ENCODE data around the gene MCCD1. TPM values are rescaled to one million over a fixed set of nuclear protein-coding genes. Genes with fewer than 3 reads are reported as not detected.
A peak's percentile ranks its signal among the peaks of the same experiment; 100 is the strongest.

The MCCD1 gene
- total and polyA plus RNA-seq, 2 of the 13 experiments (the other 11 are each of a cell fraction or from before 2014, with no cell fraction given): 0.15 TPM; not detected in 1

DNA sequence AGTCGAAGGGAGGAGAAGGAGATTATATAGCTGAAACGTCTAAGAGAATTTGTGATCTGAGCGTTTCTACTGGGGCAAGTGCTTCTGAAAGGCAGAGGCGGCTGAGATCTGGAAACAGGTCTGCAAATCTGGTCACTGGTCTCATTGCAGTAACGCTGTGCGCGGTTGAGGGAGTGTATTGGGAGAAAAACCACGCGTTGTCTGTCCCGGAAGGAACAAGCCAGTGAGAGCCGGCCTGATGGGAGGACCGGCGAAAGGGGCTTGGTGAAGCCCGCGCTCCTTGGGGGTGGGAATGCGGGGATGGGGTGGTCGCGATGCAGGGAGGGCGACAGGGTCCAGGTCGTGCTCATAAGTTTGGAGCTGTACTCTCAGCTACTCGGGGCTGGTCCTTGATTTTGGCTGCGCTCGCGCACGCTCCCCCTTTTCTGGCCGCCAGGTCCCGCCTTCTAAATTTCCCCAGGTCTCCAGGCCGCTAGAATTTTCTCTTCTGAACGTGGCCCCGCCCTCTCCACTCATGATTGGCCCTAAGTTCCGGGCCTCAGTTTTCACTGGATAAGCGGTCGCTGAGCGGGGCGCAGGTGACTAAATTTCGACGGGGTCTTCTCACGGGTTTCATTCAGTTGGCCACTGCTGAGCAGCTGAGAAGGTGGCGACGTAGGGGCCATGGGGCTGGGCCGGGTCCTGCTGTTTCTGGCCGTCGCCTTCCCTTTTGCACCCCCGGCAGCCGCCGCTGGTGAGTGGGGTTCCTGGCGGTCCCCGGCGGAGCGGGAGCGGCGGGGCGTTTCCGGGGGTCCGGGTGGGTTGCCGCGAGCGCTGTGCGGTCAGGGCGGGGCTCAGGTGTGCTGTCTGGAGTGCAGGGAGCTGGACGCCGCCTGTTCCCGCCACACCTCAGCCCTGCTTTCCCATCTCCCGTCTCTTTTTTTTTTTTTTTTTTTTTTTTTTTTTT, 31.0 kb upstream of the MCCD1 start, which contains the start of gene MICB (continued):
- TF ChIP-seq ZNF543 (CRISPR knock-in tag; IDR thresholded peaks at IDR 0.05) (no peak), MATR3 (CRISPR knock-in tag; IDR thresholded peaks at IDR 0.05) (no peak), NR2F1 (CRISPR knock-in tag; IDR thresholded peaks at IDR 0.05) (no peak), ZNF354B (CRISPR knock-in tag; IDR thresholded peaks at IDR 0.05) (no peak), SMARCE1 (IDR thresholded peaks at IDR 0.05; ENCODE audit: borderline replicate concordance) (no peak), CREM (IDR thresholded peaks at IDR 0.05) (no peak), CREM (CRISPR knock-in tag; IDR thresholded peaks at IDR 0.05) (no peak), BRD4 (CRISPR knock-in tag; IDR thresholded peaks at IDR 0.05) (no peak), CHCHD3 (CRISPR knock-in tag; IDR thresholded peaks at IDR 0.05) (no peak), HNRNPUL1 (IDR thresholded peaks at IDR 0.05; ENCODE audit: low read depth, low read length) (no peak), ZNF562 (CRISPR knock-in tag; IDR thresholded peaks at IDR 0.05; ENCODE audit: borderline replicate concordance) (no peak), EHMT2 (IDR thresholded peaks at IDR 0.05; ENCODE audit: borderline replicate concordance, low read depth, low read length) (no peak), MYC (CRISPR knock-in tag; IDR thresholded peaks at IDR 0.05; ENCODE audit: borderline replicate concordance) (peak; percentile 50; the same call in 1 of the 2 replicates), TSC22D2 (CRISPR knock-in tag; IDR thresholded peaks at IDR 0.05; ENCODE audit: borderline replicate concordance) (0 out of 2 replicates have a peak, but pooled peaks have one; percentile 41), ZNF577 (CRISPR knock-in tag; IDR thresholded peaks at IDR 0.05; ENCODE audit: borderline replicate concordance, low read depth) (no peak), DR1 (CRISPR knock-in tag; IDR thresholded peaks at IDR 0.05) (peak; percentile 76; the same call in 1 of the 2 replicates), ZNF572 (CRISPR knock-in tag; IDR thresholded peaks at IDR 0.05) (0 out of 2 replicates have a peak, but pooled peaks have one; percentile 35)
- TF ChIP-seq, protein P1, sequence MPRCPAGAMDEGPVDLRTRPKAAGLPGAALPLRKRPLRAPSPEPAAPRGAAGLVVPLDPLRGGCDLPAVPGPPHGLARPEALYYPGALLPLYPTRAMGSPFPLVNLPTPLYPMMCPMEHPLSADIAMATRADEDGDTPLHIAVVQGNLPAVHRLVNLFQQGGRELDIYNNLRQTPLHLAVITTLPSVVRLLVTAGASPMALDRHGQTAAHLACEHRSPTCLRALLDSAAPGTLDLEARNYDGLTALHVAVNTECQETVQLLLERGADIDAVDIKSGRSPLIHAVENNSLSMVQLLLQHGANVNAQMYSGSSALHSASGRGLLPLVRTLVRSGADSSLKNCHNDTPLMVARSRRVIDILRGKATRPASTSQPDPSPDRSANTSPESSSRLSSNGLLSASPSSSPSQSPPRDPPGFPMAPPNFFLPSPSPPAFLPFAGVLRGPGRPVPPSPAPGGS (CRISPR knock-in tag; IDR thresholded peaks at IDR 0.05): no peak
- TF ChIP-seq, protein P2, sequence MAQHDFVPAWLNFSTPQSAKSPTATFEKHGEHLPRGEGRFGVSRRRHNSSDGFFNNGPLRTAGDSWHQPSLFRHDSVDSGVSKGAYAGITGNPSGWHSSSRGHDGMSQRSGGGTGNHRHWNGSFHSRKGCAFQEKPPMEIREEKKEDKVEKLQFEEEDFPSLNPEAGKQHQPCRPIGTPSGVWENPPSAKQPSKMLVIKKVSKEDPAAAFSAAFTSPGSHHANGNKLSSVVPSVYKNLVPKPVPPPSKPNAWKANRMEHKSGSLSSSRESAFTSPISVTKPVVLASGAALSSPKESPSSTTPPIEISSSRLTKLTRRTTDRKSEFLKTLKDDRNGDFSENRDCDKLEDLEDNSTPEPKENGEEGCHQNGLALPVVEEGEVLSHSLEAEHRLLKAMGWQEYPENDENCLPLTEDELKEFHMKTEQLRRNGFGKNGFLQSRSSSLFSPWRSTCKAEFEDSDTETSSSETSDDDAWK (CRISPR knock-in tag; IDR thresholded peaks at IDR 0.05): no peak
- TF ChIP-seq, protein P3, sequence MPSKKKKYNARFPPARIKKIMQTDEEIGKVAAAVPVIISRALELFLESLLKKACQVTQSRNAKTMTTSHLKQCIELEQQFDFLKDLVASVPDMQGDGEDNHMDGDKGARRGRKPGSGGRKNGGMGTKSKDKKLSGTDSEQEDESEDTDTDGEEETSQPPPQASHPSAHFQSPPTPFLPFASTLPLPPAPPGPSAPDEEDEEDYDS (CRISPR knock-in tag; IDR thresholded peaks at IDR 0.05): peak; percentile 79
- TF ChIP-seq, protein P4, sequence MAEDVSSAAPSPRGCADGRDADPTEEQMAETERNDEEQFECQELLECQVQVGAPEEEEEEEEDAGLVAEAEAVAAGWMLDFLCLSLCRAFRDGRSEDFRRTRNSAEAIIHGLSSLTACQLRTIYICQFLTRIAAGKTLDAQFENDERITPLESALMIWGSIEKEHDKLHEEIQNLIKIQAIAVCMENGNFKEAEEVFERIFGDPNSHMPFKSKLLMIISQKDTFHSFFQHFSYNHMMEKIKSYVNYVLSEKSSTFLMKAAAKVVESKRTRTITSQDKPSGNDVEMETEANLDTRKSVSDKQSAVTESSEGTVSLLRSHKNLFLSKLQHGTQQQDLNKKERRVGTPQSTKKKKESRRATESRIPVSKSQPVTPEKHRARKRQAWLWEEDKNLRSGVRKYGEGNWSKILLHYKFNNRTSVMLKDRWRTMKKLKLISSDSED (CRISPR knock-in tag; IDR thresholded peaks at IDR 0.05): no peak
- TF ChIP-seq, protein P5, sequence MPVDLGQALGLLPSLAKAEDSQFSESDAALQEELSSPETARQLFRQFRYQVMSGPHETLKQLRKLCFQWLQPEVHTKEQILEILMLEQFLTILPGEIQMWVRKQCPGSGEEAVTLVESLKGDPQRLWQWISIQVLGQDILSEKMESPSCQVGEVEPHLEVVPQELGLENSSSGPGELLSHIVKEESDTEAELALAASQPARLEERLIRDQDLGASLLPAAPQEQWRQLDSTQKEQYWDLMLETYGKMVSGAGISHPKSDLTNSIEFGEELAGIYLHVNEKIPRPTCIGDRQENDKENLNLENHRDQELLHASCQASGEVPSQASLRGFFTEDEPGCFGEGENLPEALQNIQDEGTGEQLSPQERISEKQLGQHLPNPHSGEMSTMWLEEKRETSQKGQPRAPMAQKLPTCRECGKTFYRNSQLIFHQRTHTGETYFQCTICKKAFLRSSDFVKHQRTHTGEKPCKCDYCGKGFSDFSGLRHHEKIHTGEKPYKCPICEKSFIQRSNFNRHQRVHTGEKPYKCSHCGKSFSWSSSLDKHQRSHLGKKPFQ (CRISPR knock-in tag; IDR thresholded peaks at IDR 0.05; ENCODE audit: insufficient replicate concordance): no peak

Data from HepG2 (cell line).